CD4-positive, CD25-positive, alpha-beta regulatory T cell (primary cell): ENCODE data around the gene PCED1A. TPM values are rescaled to one million over a fixed set of nuclear protein-coding genes. Genes with fewer than 3 reads are reported as not detected.

Experiments used
- ATAC-seq, 2 donors: fragments of 150-1000 bp; cut with Tn5 transposase; one replicate each; pipeline ENCODE4 v1.10.0; 2021; ENCODE audit warnings: low read depth in 2 of 2, moderate number of reproducible peaks in 2 of 2, moderate library complexity in 1 of 2
- DNase-seq, 3 donors: peaks; one replicate each; pipeline versions ENCODE4 v3.0.0 to v3.0.0-alpha.2; 2012 to 2022; ENCODE audit warnings: mixed read lengths in 1 of 3
- H3K27ac ChIP-seq: one replicate; pipeline ENCODE4 v1.7.0; 2013; ENCODE audit warnings: mild to moderate bottlenecking, low read length; ENCODE audit not compliant: insufficient read depth, poor library complexity, severe bottlenecking
- H3K27me3 ChIP-seq: one replicate; pipeline ENCODE4 v1.7.0; 2013; ENCODE audit warnings: low read length; ENCODE audit not compliant: control insufficient read depth, insufficient read depth
- H3K36me3 ChIP-seq: one replicate; pipeline ENCODE4 v1.7.0; 2013; ENCODE audit warnings: mild to moderate bottlenecking, low read length, moderate library complexity; ENCODE audit not compliant: control insufficient read depth, insufficient read depth
- H3K4me1 ChIP-seq: 2 replicates; pipeline ENCODE4 v1.7.0; 2013; ENCODE audit warnings: mild to moderate bottlenecking, low read length; ENCODE audit not compliant: insufficient read depth, control insufficient read depth, poor library complexity, severe bottlenecking
- H3K4me3 ChIP-seq: one replicate; pipeline ENCODE4 v1.7.0; 2013; ENCODE audit warnings: low read depth, mild to moderate bottlenecking, low read length, moderate library complexity
- H3K9me3 ChIP-seq, 2 experiments: 1 replicate in 1 of 2; 2 replicates in 1 of 2; pipeline ENCODE4 v1.7.0; 2013; ENCODE audit warnings: low read length in 2 of 2, mild to moderate bottlenecking in 1 of 2, moderate library complexity in 1 of 2; ENCODE audit not compliant: control insufficient read depth in 2 of 2
- H3K27ac Mint-ChIP-seq, 3 donors: one replicate each; pipeline ENCODE4 v1.8.0; 2020 to 2022; ENCODE audit warnings: mild to moderate bottlenecking in 3 of 3, mixed read lengths in 3 of 3, moderate library complexity in 2 of 3
- H3K27me3 Mint-ChIP-seq: one replicate; pipeline ENCODE4 v1.8.0; 2022; ENCODE audit warnings: mild to moderate bottlenecking, mixed read lengths
- H3K36me3 Mint-ChIP-seq: one replicate; pipeline ENCODE4 v1.8.0; 2020; ENCODE audit warnings: mixed read lengths
- H3K4me1 Mint-ChIP-seq, 4 donors: one replicate each; pipeline ENCODE4 v1.8.0; 2020 to 2022; ENCODE audit warnings: mixed read lengths in 4 of 4, mild to moderate bottlenecking in 1 of 4
- H3K4me3 Mint-ChIP-seq, 4 donors: one replicate each; pipeline ENCODE4 v1.8.0; 2020 to 2022; ENCODE audit warnings: mild to moderate bottlenecking in 4 of 4, mixed read lengths in 4 of 4, moderate library complexity in 3 of 4
- H3K9me3 Mint-ChIP-seq, 7 donors: one replicate each; pipeline ENCODE4 v1.8.0; 2020 to 2022; ENCODE audit warnings: mixed read lengths in 7 of 7, mild to moderate bottlenecking in 3 of 7, moderate library complexity in 2 of 7
- polyA plus RNA-seq, 4 donors: library from polyadenylated mRNA; unstranded; fragments of 300-500 nt; fragmentation: Illumina TruSeq; gene quantifications; one replicate each; pipeline ENCODE4 v1.2.3, GENCODE V29; 2021
- total RNA-seq: library from RNA; stranded (reverse); gene quantifications from one replicate; pipeline ENCODE4 v1.2.3, GENCODE V29; 2022

PCED1A gene
- total and polyA plus RNA-seq, 5 donors from 2014 or later = 17.8 to 47.2 (median 19.8) TPM

- H3K4me3 ChIP-seq = peak overlapping the region; percentile 87
- H3K27me3 Mint-ChIP-seq = no peaks in the 10 kb centered on the region
- peaks cover 24 to 59% (median 31%) of the 10 kb centered on the region in 4 donors for H3K4me1 Mint-ChIP-seq
- peak in 1 of 3 donors; percentile 52 for DNase-seq
- H3K9me3 ChIP-seq = no peaks in the 10 kb centered on the region
- H3K36me3 ChIP-seq = peaks cover 2% of the 10 kb centered on the region
- peaks cover 23% of the 10 kb centered on the region for H3K4me1 ChIP-seq
- H3K9me3 Mint-ChIP-seq = no peaks in the 10 kb centered on the region
- H3K27me3 ChIP-seq = no peaks in the 10 kb centered on the region
- ATAC-seq = peak in 1 of 2 donors; percentile 2
- peak overlapping the region; percentile 43 to 92 (median 78) for H3K27ac Mint-ChIP-seq
- peak overlapping the region; percentile 85 to 92 (median 88) for H3K4me3 Mint-ChIP-seq
- peak overlapping the region; percentile 77 for H3K27ac ChIP-seq
- H3K36me3 Mint-ChIP-seq = peaks cover 7% of the 10 kb centered on the region
Observed at GRCh38 chr20:2840967-2841531, 594 bp upstream of the PCED1A start.

- Mint-ChIP-seq H3K9me3 (no peaks in the 10 kb centered on the region), H3K4me3 (peak overlapping the region; percentile 86 to 90 (median 88)), H3K27me3 (no peaks in the 10 kb centered on the region), H3K4me1 (peaks cover 23 to 52% (median 25%) of the 10 kb centered on the region in 4 donors), H3K27ac (peak overlapping the region; percentile 68 to 93 (median 86)), H3K36me3 (peaks cover 14% of the 10 kb centered on the region)
- Histone ChIP-seq H3K9me3 (no peaks in the 10 kb centered on the region), H3K27me3 (no peaks in the 10 kb centered on the region), H3K27ac (peak overlapping the region; percentile 77), H3K36me3 (peaks cover 4% of the 10 kb centered on the region), H3K4me3 (no peak overlapping the region), H3K4me1 (peaks cover 23% of the 10 kb centered on the region)
- no peak for DNase-seq
- no peak for ATAC-seq
Observed at GRCh38 chr20:2839732-2840137, 720 bp downstream of the PCED1A start.

GRCh38 chr20:2838847-2839671 is 1.4 kb downstream of the PCED1A start:
- no peak for DNase-seq
- Histone ChIP-seq H3K27me3 (no peaks in the 10 kb centered on the region), H3K4me1 (peaks cover 23% of the 10 kb centered on the region), H3K27ac (no peak overlapping the region), H3K9me3 (no peaks in the 10 kb centered on the region), H3K4me3 (no peak overlapping the region), H3K36me3 (peaks cover 4% of the 10 kb centered on the region)
- Mint-ChIP-seq H3K27me3 (no peaks in the 10 kb centered on the region), H3K4me1 (peaks cover 17 to 47% (median 21%) of the 10 kb centered on the region in 4 donors), H3K9me3 (no peaks in the 10 kb centered on the region), H3K27ac (peak overlapping the region; percentile 86 to 93 (median 88)), H3K36me3 (peaks cover 16% of the 10 kb centered on the region), H3K4me3 (peak overlapping the region; percentile 86 to 90 (median 88))
- ATAC-seq = no peak

GRCh38 chr20:2838170-2838797 is 2.2 kb downstream of the PCED1A start:
- Histone ChIP-seq H3K4me1 (peaks cover 23% of the 10 kb centered on the region), H3K4me3 (no peak overlapping the region), H3K9me3 (no peaks in the 10 kb centered on the region), H3K27me3 (no peaks in the 10 kb centered on the region), H3K36me3 (peaks cover 4% of the 10 kb centered on the region), H3K27ac (no peak overlapping the region)
- H3K36me3 Mint-ChIP-seq = peaks cover 16% of the 10 kb centered on the region
- no peaks in the 10 kb centered on the region for H3K9me3 Mint-ChIP-seq
- no peak for ATAC-seq
- H3K4me3 Mint-ChIP-seq = peak overlapping the region; percentile 52 to 78 (median 68)
- DNase-seq = no peak
- H3K27me3 Mint-ChIP-seq = no peaks in the 10 kb centered on the region
- H3K4me1 Mint-ChIP-seq = peaks cover 10 to 40% (median 17%) of the 10 kb centered on the region in 4 donors
- peak overlapping the region in 1 of 3 donors; percentile 36 for H3K27ac Mint-ChIP-seq

- H3K27ac ChIP-seq = no peak overlapping the region
- peak overlapping the region in 3 of 4 donors; percentile 15 to 75 (median 16) for H3K4me3 Mint-ChIP-seq
- no peak overlapping the region for H3K4me3 ChIP-seq
- H3K27ac Mint-ChIP-seq = no peak overlapping the region
- H3K27me3 Mint-ChIP-seq = no peaks in the 10 kb centered on the region
- H3K9me3 ChIP-seq = no peaks in the 10 kb centered on the region
- peaks cover 23% of the 10 kb centered on the region for H3K4me1 ChIP-seq
- peaks cover 16% of the 10 kb centered on the region for H3K36me3 Mint-ChIP-seq
- H3K36me3 ChIP-seq = peaks cover 4% of the 10 kb centered on the region
- DNase-seq (no peak), ATAC-seq (no peak)
- no peaks in the 10 kb centered on the region for H3K9me3 Mint-ChIP-seq
- H3K27me3 ChIP-seq = no peaks in the 10 kb centered on the region
- peaks cover 6 to 35% (median 14%) of the 10 kb centered on the region in 4 donors for H3K4me1 Mint-ChIP-seq
Observed at GRCh38 chr20:2837221-2837960, 3.1 kb downstream of the PCED1A start.

- ATAC-seq (no peak), DNase-seq (no peak)
- Mint-ChIP-seq H3K4me3 (peak overlapping the region in 1 of 4 donors; percentile 75), H3K27me3 (no peaks in the 10 kb centered on the region), H3K27ac (peak overlapping the region; percentile 16 to 74 (median 67)), H3K36me3 (peaks cover 16% of the 10 kb centered on the region), H3K9me3 (no peaks in the 10 kb centered on the region), H3K4me1 (peaks cover 6 to 27% (median 10%) of the 10 kb centered on the region in 4 donors)
- Histone ChIP-seq H3K27me3 (no peaks in the 10 kb centered on the region), H3K4me1 (peaks cover 15% of the 10 kb centered on the region), H3K36me3 (peaks cover 4% of the 10 kb centered on the region), H3K9me3 (no peaks in the 10 kb centered on the region), H3K27ac (no peak overlapping the region), H3K4me3 (no peak overlapping the region)
Observed at GRCh38 chr20:2836035-2836434, 4.4 kb downstream of the PCED1A start.

- Mint-ChIP-seq H3K4me1 (peaks cover 6 to 25% (median 10%) of the 10 kb centered on the region in 4 donors), H3K27me3 (peaks cover under 1% of the 10 kb centered on the region), H3K27ac (no peak overlapping the region), H3K36me3 (peaks cover 16% of the 10 kb centered on the region), H3K4me3 (peak overlapping the region in 1 of 4 donors; percentile 67), H3K9me3 (no peaks in the 10 kb centered on the region)
- H3K4me1 ChIP-seq = peaks cover 13% of the 10 kb centered on the region
- no peak for ATAC-seq
- no peak overlapping the region for H3K27ac ChIP-seq
- no peaks in the 10 kb centered on the region for H3K27me3 ChIP-seq
- no peaks in the 10 kb centered on the region for H3K9me3 ChIP-seq
- H3K4me3 ChIP-seq = no peak overlapping the region
- H3K36me3 ChIP-seq = peaks cover 4% of the 10 kb centered on the region
- no peak for DNase-seq
Observed at GRCh38 chr20:2835331-2835796, 5.1 kb downstream of the PCED1A start.
